WTC11 (cell line): ENCODE measurements around the gene TFAP2E.

Experiments used
- AFF4 ChIP-seq: sonication (generic); formaldehyde crosslinking; IDR thresholded peaks from 2 replicates; pipeline ENCODE4 v1.8.1; 2023; ENCODE audit warnings: mild to moderate bottlenecking, missing genetic modification reagents, borderline replicate concordance
- CBFB ChIP-seq: sonication (generic); formaldehyde crosslinking; IDR thresholded peaks from 2 replicates; pipeline ENCODE4 v1.8.1; 2022; ENCODE audit warnings: mild to moderate bottlenecking, low read depth, missing genetic modification reagents
- CREB1 ChIP-seq: sonication (generic); formaldehyde crosslinking; IDR thresholded peaks from 2 replicates; pipeline ENCODE4 v1.8.0; 2023; ENCODE audit warnings: mild to moderate bottlenecking, missing genetic modification reagents
- CTCF ChIP-seq: fragments of 200-600 bp; IDR thresholded peaks from 2 replicates; pipeline ENCODE4 v1.8.0; 2022; ENCODE audit warnings: antibody characterized with exemption
- ESRRA ChIP-seq: sonication (generic); formaldehyde crosslinking; IDR thresholded peaks from 2 replicates; pipeline ENCODE4 v1.8.1; 2022; ENCODE audit warnings: mild to moderate bottlenecking, missing genetic modification reagents, borderline replicate concordance
- JUN ChIP-seq: sonication (generic); formaldehyde crosslinking; IDR thresholded peaks from 2 replicates; pipeline ENCODE4 v1.8.0; 2023; ENCODE audit warnings: mild to moderate bottlenecking, missing genetic modification reagents
- MAX ChIP-seq: sonication (generic); formaldehyde crosslinking; IDR thresholded peaks from 2 replicates; pipeline ENCODE4 v1.8.0; 2022; ENCODE audit warnings: mild to moderate bottlenecking, missing genetic modification reagents
- NR3C1 ChIP-seq: sonication (generic); formaldehyde crosslinking; conservative IDR thresholded peaks from 2 replicates; pipeline ENCODE4 v1.8.1; 2023; ENCODE audit warnings: low read depth, mild to moderate bottlenecking, missing genetic modification reagents
- SP1 ChIP-seq: sonication (generic); formaldehyde crosslinking; conservative IDR thresholded peaks from 2 replicates; pipeline ENCODE4 v1.8.1; 2022; ENCODE audit warnings: missing genetic modification reagents
- ZNF219 ChIP-seq: sonication (generic); formaldehyde crosslinking; IDR thresholded peaks from 2 replicates; pipeline ENCODE4 v1.8.0; 2023; ENCODE audit warnings: missing genetic modification reagents, mild to moderate bottlenecking, borderline replicate concordance
- TF ChIP-seq, protein P1 (sequence below): sonication (generic); formaldehyde crosslinking; IDR thresholded peaks from 2 replicates; pipeline ENCODE4 v1.8.0; 2022; ENCODE audit warnings: missing genetic modification reagents
- TF ChIP-seq, protein P2 (sequence below): sonication (generic); formaldehyde crosslinking; IDR thresholded peaks from 2 replicates; pipeline ENCODE4 v1.8.1; 2023; ENCODE audit warnings: mild to moderate bottlenecking, missing genetic modification reagents, moderate library complexity
- TF ChIP-seq, protein P3 (sequence below): sonication (generic); formaldehyde crosslinking; IDR thresholded peaks from 2 replicates; pipeline ENCODE4 v1.8.1; 2023; ENCODE audit warnings: mild to moderate bottlenecking, missing genetic modification reagents

DNA sequence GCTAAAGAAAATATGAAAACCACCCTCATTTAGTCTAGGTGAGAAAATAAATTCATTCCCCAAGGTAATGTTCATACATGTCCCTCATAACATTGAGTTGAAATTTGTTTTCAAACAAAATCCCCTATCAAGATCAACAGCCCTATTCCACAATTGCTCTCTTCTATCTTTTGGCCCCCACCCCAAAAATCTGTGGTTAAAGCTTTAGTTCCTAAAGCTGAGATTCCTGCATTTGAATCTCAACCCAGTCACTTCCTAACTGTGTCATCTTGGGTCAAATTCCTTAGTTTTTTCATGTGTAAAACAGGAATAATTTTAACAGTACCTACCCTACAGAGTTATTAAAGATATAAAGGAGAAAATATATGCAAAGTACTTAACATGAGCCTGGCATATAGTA lies 37.9 kb upstream of the TFAP2E start:
- TF ChIP-seq, protein P1, sequence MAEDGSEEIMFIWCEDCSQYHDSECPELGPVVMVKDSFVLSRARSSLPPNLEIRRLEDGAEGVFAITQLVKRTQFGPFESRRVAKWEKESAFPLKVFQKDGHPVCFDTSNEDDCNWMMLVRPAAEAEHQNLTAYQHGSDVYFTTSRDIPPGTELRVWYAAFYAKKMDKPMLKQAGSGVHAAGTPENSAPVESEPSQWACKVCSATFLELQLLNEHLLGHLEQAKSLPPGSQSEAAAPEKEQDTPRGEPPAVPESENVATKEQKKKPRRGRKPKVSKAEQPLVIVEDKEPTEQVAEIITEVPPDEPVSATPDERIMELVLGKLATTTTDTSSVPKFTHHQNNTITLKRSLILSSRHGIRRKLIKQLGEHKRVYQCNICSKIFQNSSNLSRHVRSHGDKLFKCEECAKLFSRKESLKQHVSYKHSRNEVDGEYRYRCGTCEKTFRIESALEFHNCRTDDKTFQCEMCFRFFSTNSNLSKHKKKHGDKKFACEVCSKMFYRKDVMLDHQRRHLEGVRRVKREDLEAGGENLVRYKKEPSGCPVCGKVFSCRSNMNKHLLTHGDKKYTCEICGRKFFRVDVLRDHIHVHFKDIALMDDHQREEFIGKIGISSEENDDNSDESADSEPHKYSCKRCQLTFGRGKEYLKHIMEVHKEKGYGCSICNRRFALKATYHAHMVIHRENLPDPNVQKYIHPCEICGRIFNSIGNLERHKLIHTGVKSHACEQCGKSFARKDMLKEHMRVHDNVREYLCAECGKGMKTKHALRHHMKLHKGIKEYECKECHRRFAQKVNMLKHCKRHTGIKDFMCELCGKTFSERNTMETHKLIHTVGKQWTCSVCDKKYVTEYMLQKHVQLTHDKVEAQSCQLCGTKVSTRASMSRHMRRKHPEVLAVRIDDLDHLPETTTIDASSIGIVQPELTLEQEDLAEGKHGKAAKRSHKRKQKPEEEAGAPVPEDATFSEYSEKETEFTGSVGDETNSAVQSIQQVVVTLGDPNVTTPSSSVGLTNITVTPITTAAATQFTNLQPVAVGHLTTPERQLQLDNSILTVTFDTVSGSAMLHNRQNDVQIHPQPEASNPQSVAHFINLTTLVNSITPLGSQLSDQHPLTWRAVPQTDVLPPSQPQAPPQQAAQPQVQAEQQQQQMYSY (CRISPR knock-in tag) = no peak
- TF ChIP-seq, protein P2, sequence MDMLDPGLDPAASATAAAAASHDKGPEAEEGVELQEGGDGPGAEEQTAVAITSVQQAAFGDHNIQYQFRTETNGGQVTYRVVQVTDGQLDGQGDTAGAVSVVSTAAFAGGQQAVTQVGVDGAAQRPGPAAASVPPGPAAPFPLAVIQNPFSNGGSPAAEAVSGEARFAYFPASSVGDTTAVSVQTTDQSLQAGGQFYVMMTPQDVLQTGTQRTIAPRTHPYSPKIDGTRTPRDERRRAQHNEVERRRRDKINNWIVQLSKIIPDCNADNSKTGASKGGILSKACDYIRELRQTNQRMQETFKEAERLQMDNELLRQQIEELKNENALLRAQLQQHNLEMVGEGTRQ (CRISPR knock-in tag) = no peak
- TF ChIP-seq CTCF = no peak
- TF ChIP-seq, protein P3, sequence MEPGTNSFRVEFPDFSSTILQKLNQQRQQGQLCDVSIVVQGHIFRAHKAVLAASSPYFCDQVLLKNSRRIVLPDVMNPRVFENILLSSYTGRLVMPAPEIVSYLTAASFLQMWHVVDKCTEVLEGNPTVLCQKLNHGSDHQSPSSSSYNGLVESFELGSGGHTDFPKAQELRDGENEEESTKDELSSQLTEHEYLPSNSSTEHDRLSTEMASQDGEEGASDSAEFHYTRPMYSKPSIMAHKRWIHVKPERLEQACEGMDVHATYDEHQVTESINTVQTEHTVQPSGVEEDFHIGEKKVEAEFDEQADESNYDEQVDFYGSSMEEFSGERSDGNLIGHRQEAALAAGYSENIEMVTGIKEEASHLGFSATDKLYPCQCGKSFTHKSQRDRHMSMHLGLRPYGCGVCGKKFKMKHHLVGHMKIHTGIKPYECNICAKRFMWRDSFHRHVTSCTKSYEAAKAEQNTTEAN = no peak
- no peak for TF ChIP-seq JUN
- no peak for TF ChIP-seq CBFB
- no peak for TF ChIP-seq ESRRA (CRISPR knock-in tag)
- no peak for TF ChIP-seq MAX
- TF ChIP-seq NR3C1 (CRISPR knock-in tag) = no peak
- no peak for TF ChIP-seq ZNF219 (CRISPR knock-in tag)
- TF ChIP-seq CREB1 (CRISPR knock-in tag) = no peak
- no peak for TF ChIP-seq AFF4
- no peak for TF ChIP-seq SP1 (CRISPR knock-in tag)
